Neural progenitor cell (in vitro differentiated cells): ENCODE data around the gene EHMT1.

Experiments
- EZH2 ChIP-seq: fragments of 200-600 bp; sonication (generic); IDR thresholded peaks from 2 replicates; pipeline ENCODE4 v1.6.1; 2017; ENCODE audit warnings: antibody characterized with exemption, mild to moderate bottlenecking, moderate library complexity
- EZH2phosphoT487 ChIP-seq: fragments of 200-600 bp; sonication (generic); IDR thresholded peaks from 2 replicates; pipeline ENCODE4 v1.6.1; 2017; ENCODE audit warnings: antibody characterized with exemption

GRCh38 chr9:137734181-137734580 lies 115.4 kb downstream of the EHMT1 start:
- TF ChIP-seq EZH2phosphoT487 (no peak), EZH2 (no peak)
